ENCODE measurements around the gene CXorf65. TPM values are rescaled to one million over a fixed set of nuclear protein-coding genes. Genes with fewer than 3 reads are reported as not detected.

Gene CXorf65
- total RNA-seq, 1 experiment from 2014 or later = not detected

DNA sequence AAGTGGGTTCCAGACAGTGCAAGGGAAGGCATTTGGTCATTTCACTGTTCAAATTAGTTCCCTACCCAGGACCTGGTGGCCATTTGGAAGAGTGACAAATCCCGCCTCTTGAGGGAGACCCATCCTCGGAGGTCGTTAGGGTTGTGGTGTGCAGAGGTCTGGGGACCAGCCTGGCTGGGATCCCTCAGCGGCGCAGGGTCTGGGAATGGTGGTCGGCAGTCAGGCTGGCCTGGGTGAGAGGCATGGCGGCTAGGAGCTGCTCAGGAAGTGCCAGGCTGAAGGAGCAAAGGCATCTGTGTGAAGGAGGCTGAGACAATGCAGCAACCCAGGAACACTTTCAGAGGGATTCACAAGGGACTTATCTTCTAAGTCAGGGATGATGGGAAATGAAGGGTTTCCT, 44.8 kb upstream of the CXorf65 start:
- ChIA-PET CTCF (no interaction called here), POLR2A (no interaction called here)
- H3K4me3 ChIP-seq (ENCODE audit: low read depth, low read length) = no peak overlapping the region
- no peaks in the 10 kb centered on the region for H3K27me3 Mint-ChIP-seq (ENCODE audit: insufficient read depth, unreplicated experiment)
- H3K27me3 ChIP-seq (replicated peaks; ENCODE audit: control insufficient read depth, insufficient read depth, low read length) = no peaks in the 10 kb centered on the region
- TF ChIP-seq, protein P1, sequence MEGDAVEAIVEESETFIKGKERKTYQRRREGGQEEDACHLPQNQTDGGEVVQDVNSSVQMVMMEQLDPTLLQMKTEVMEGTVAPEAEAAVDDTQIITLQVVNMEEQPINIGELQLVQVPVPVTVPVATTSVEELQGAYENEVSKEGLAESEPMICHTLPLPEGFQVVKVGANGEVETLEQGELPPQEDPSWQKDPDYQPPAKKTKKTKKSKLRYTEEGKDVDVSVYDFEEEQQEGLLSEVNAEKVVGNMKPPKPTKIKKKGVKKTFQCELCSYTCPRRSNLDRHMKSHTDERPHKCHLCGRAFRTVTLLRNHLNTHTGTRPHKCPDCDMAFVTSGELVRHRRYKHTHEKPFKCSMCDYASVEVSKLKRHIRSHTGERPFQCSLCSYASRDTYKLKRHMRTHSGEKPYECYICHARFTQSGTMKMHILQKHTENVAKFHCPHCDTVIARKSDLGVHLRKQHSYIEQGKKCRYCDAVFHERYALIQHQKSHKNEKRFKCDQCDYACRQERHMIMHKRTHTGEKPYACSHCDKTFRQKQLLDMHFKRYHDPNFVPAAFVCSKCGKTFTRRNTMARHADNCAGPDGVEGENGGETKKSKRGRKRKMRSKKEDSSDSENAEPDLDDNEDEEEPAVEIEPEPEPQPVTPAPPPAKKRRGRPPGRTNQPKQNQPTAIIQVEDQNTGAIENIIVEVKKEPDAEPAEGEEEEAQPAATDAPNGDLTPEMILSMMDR (IDR thresholded peaks at IDR 0.05; ENCODE audit: insufficient read depth in 1 of 2, low read depth in 1 of 2, low read length in 1 of 2, severe bottlenecking in 1 of 2, unreplicated experiment in 1 of 2) = no peak
- no peak overlapping the region for H3K27ac Mint-ChIP-seq (ENCODE audit: unreplicated experiment)
- no TSS peak for BruUV-seq (replicated peaks)
- H3K4me3 Mint-ChIP-seq (ENCODE audit: unreplicated experiment) = no peak overlapping the region
- intact Hi-C loops (cut with micrococcal nuclease; ENCODE audit: unreplicated experiment) = no loop called here
- no peaks in the 10 kb centered on the region for H3K36me3 ChIP-seq (ENCODE audit: control insufficient read depth, insufficient read depth, low read length)
- no peaks in the 10 kb centered on the region for H3K4me1 ChIP-seq
- H3K4me1 Mint-ChIP-seq (ENCODE audit: low read depth, unreplicated experiment) = peaks cover 6% of the 10 kb centered on the region
- no peaks in the 10 kb centered on the region for H3K9me3 ChIP-seq
- H3K36me3 Mint-ChIP-seq (ENCODE audit: insufficient read depth, unreplicated experiment) = peaks cover under 1% of the 10 kb centered on the region
- no peak for DNase-seq
- H3K9me3 Mint-ChIP-seq (ENCODE audit: unreplicated experiment) = no peaks in the 10 kb centered on the region

DNA sequence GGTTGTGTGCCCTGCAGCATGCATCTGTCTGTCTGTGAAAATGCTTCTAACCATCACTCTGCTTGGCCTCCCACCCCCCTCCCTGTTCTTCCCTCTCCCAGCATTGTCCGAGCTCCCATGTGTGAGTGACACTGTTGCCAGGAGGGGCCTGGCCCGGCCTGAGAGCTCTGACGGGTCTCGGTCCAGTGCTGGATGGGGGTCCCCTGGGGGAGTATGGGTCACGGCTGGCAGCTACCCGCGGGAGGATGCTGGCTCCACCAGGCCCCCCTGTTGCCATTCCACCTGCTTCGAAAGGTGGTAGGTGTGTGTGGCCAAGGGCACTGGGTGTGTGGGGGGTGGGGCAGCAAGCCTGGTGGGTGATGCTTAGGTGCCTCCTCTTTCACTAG, 41.7 kb upstream of the CXorf65 start:
- Mint-ChIP-seq H3K4me3 (ENCODE audit: unreplicated experiment) (no peak overlapping the region), H3K27me3 (ENCODE audit: insufficient read depth, unreplicated experiment) (no peaks in the 10 kb centered on the region), H3K9me3 (ENCODE audit: unreplicated experiment) (no peaks in the 10 kb centered on the region), H3K36me3 (ENCODE audit: insufficient read depth, unreplicated experiment) (peaks cover 17% of the 10 kb centered on the region), H3K27ac (ENCODE audit: unreplicated experiment) (no peak overlapping the region), H3K4me1 (ENCODE audit: low read depth, unreplicated experiment) (no peaks in the 10 kb centered on the region)
- H3K36me3 ChIP-seq (ENCODE audit: control insufficient read depth, insufficient read depth, low read length) = no peaks in the 10 kb centered on the region
- H3K4me3 ChIP-seq (ENCODE audit: low read depth, low read length) = no peak overlapping the region
- no peak for DNase-seq
- BruUV-seq (replicated peaks) = no TSS peak
- CTCF ChIA-PET = interaction anchor here (0.6 kb wide), 1 partner anchor 1640 kb away, joined by 3 read pairs; no protein-coding TSS in a partner anchor
- intact Hi-C loops (cut with micrococcal nuclease; ENCODE audit: unreplicated experiment) = no loop called here
- TF ChIP-seq, protein P1 (IDR thresholded peaks at IDR 0.05; ENCODE audit: insufficient read depth in 1 of 2, low read depth in 1 of 2, low read length in 1 of 2, severe bottlenecking in 1 of 2, unreplicated experiment in 1 of 2) = no peak
- no peaks in the 10 kb centered on the region for H3K27me3 ChIP-seq (replicated peaks; ENCODE audit: control insufficient read depth, insufficient read depth, low read length)
- POLR2A ChIA-PET = no interaction called here
- no peaks in the 10 kb centered on the region for H3K9me3 ChIP-seq
- no peaks in the 10 kb centered on the region for H3K4me1 ChIP-seq

DNA sequence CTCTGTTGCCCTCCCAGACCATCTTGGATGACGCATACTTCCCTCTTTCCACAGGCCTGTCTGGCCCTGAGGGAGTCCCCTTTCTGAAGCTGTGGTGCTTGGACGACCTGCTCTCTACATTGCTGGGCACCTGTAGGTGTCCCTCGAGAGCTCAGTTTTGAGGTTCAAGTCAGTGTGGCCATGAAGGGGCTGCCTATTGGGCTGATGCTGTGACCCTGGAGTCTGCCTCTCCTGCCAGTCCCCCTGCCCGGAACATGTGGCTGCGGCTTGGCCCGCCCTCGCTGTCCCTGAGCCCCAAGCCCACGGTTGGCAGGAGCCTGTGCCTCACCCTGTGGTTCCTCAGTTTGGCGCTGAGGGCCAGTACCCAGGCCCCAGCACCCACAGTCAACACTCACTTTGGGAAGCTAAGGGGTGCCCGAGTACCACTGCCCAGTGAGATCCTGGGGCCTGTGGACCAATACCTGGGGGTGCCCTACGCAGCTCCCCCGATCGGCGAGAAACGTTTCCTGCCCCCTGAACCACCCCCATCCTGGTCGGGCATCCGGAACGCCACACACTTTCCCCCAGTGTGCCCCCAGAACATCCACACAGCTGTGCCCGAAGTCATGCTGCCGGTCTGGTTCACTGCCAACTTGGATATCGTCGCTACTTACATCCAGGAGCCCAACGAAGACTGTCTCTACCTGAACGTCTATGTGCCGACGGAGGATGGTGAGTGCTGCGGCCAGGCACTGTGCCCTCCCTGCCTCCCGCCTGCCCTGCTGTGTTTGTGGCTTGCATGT, 41.1 kb upstream of the CXorf65 start:
- ChIA-PET POLR2A (no interaction called here), CTCF (interaction anchor here (0.6 kb wide), 1 partner anchor 1639 kb away, joined by 3 read pairs; no protein-coding TSS in a partner anchor)
- Histone ChIP-seq H3K4me3 (ENCODE audit: low read depth, low read length) (no peak overlapping the region), H3K9me3 (no peaks in the 10 kb centered on the region), H3K27me3 (replicated peaks; ENCODE audit: control insufficient read depth, insufficient read depth, low read length) (no peaks in the 10 kb centered on the region), H3K4me1 (no peaks in the 10 kb centered on the region), H3K36me3 (ENCODE audit: control insufficient read depth, insufficient read depth, low read length) (no peaks in the 10 kb centered on the region)
- H3K27ac Mint-ChIP-seq (ENCODE audit: unreplicated experiment) = no peak overlapping the region
- intact Hi-C loops (cut with micrococcal nuclease; ENCODE audit: unreplicated experiment) = no loop called here
- TF ChIP-seq, protein P1 (IDR thresholded peaks at IDR 0.05; ENCODE audit: insufficient read depth in 1 of 2, low read depth in 1 of 2, low read length in 1 of 2, severe bottlenecking in 1 of 2, unreplicated experiment in 1 of 2) = no peak
- H3K4me1 Mint-ChIP-seq (ENCODE audit: low read depth, unreplicated experiment) = no peaks in the 10 kb centered on the region
- no peak overlapping the region for H3K4me3 Mint-ChIP-seq (ENCODE audit: unreplicated experiment)
- no peak for DNase-seq
- H3K9me3 Mint-ChIP-seq (ENCODE audit: unreplicated experiment) = no peaks in the 10 kb centered on the region
- no peaks in the 10 kb centered on the region for H3K27me3 Mint-ChIP-seq (ENCODE audit: insufficient read depth, unreplicated experiment)
- no TSS peak for BruUV-seq (replicated peaks)
- H3K36me3 Mint-ChIP-seq (ENCODE audit: insufficient read depth, unreplicated experiment) = peaks cover 17% of the 10 kb centered on the region
